ENCODE measurements around the gene NEDD4L. TPM values are rescaled to one million over a fixed set of nuclear protein-coding genes. Genes with fewer than 3 reads are reported as not detected.

The NEDD4L gene
- total and polyA plus RNA-seq, 4 donors: 40.2 to 308 (median 148) TPM

- no peaks in the 10 kb centered on the region for H3K9me3 ChIP-seq (ENCODE audit: control insufficient read depth in 4 of 4, insufficient read depth in 3 of 4, low read length in 3 of 4)
- no peak for ATAC-seq (ENCODE audit: insufficient read depth, low FRiP score)
- peaks cover 0 to 25% (median 13%) of the 10 kb centered on the region in 5 donors for H3K4me1 ChIP-seq (ENCODE audit: control insufficient read depth in 5 of 5, insufficient read depth in 5 of 5, low read length in 5 of 5)
- no peak for DNase-seq
- H3K36me3 ChIP-seq (ENCODE audit: control insufficient read depth in 4 of 4, insufficient read depth in 4 of 4, low read length in 4 of 4): peaks cover 0 to 19% (median 6%) of the 10 kb centered on the region in 4 donors
- TF ChIP-seq, protein P1, sequence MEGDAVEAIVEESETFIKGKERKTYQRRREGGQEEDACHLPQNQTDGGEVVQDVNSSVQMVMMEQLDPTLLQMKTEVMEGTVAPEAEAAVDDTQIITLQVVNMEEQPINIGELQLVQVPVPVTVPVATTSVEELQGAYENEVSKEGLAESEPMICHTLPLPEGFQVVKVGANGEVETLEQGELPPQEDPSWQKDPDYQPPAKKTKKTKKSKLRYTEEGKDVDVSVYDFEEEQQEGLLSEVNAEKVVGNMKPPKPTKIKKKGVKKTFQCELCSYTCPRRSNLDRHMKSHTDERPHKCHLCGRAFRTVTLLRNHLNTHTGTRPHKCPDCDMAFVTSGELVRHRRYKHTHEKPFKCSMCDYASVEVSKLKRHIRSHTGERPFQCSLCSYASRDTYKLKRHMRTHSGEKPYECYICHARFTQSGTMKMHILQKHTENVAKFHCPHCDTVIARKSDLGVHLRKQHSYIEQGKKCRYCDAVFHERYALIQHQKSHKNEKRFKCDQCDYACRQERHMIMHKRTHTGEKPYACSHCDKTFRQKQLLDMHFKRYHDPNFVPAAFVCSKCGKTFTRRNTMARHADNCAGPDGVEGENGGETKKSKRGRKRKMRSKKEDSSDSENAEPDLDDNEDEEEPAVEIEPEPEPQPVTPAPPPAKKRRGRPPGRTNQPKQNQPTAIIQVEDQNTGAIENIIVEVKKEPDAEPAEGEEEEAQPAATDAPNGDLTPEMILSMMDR (IDR thresholded peaks at IDR 0.05; ENCODE audit: control extremely low read depth, extremely low read depth): no peak
- 95% methylated on average over 11 of the region's 11 CpGs for WGBS, 2 donors
- H3K9ac ChIP-seq (ENCODE audit: insufficient read depth in 1 of 2, low read length in 2 of 2): no peak overlapping the region
- no peaks in the 10 kb centered on the region for H3K27me3 ChIP-seq (ENCODE audit: control insufficient read depth in 3 of 3, insufficient read depth in 3 of 3, low read length in 2 of 3)
- H3K27ac ChIP-seq (ENCODE audit: low read depth in 1 of 2, low read length in 1 of 2): no peak overlapping the region
- no peak overlapping the region for H3K4me3 ChIP-seq
Measured at GRCh38 chr18:58335223-58335622, 291.2 kb downstream of the NEDD4L start.

DNA sequence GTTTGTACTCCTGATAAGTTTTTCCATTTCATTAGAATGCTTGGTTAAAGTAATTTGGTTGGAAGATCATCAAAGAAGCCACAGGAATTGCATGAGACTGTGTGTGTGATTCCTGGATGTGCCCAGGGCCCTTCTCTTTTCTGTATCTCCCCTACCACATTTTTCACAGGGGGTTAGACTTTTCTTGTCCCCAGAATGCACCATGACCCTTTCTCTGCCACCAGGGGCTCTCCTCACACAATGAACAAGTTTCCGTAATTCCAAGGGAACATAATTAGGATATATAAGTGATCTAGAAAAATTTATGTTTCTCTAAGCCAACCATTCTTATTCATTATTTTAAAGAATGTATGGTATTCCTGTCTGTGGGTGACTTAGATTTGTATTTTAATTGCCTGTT lies 291.8 kb downstream of the NEDD4L start:
- no peak overlapping the region for H3K4me3 ChIP-seq
- TF ChIP-seq, protein P1 (IDR thresholded peaks at IDR 0.05; ENCODE audit: control extremely low read depth, extremely low read depth): no peak
- peaks cover 0 to 25% (median 13%) of the 10 kb centered on the region in 5 donors for H3K4me1 ChIP-seq (ENCODE audit: control insufficient read depth in 5 of 5, insufficient read depth in 5 of 5, low read length in 5 of 5)
- no peak overlapping the region for H3K27ac ChIP-seq (ENCODE audit: low read depth in 1 of 2, low read length in 1 of 2)
- H3K27me3 ChIP-seq (ENCODE audit: control insufficient read depth in 3 of 3, insufficient read depth in 3 of 3, low read length in 2 of 3): no peaks in the 10 kb centered on the region
- no peaks in the 10 kb centered on the region for H3K9me3 ChIP-seq (ENCODE audit: control insufficient read depth in 4 of 4, insufficient read depth in 3 of 4, low read length in 3 of 4)
- ATAC-seq (ENCODE audit: insufficient read depth, low FRiP score) (no peak), DNase-seq (no peak)
- peaks cover 0 to 13% (median 6%) of the 10 kb centered on the region in 4 donors for H3K36me3 ChIP-seq (ENCODE audit: control insufficient read depth in 4 of 4, insufficient read depth in 4 of 4, low read length in 4 of 4)
- 96 to 97% methylated on average over 1 of the region's 1 CpG for WGBS, 2 donors
- H3K9ac ChIP-seq (ENCODE audit: insufficient read depth in 1 of 2, low read length in 2 of 2): no peak overlapping the region

- H3K4me1 ChIP-seq (ENCODE audit: control insufficient read depth in 5 of 5, insufficient read depth in 5 of 5, low read length in 5 of 5): peaks cover 0 to 25% (median 13%) of the 10 kb centered on the region in 5 donors
- no peaks in the 10 kb centered on the region for H3K9me3 ChIP-seq (ENCODE audit: control insufficient read depth in 4 of 4, insufficient read depth in 3 of 4, low read length in 3 of 4)
- DNase-seq (no peak), ATAC-seq (ENCODE audit: insufficient read depth, low FRiP score) (no peak)
- H3K4me3 ChIP-seq: no peak overlapping the region
- H3K27ac ChIP-seq (ENCODE audit: low read depth in 1 of 2, low read length in 1 of 2): peak overlapping the region in 1 of 2 donors; percentile 79
- peaks cover 0 to 7% (median 3%) of the 10 kb centered on the region in 4 donors for H3K36me3 ChIP-seq (ENCODE audit: control insufficient read depth in 4 of 4, insufficient read depth in 4 of 4, low read length in 4 of 4)
- no peaks in the 10 kb centered on the region for H3K27me3 ChIP-seq (ENCODE audit: control insufficient read depth in 3 of 3, insufficient read depth in 3 of 3, low read length in 2 of 3)
- TF ChIP-seq, protein P1 (IDR thresholded peaks at IDR 0.05; ENCODE audit: control extremely low read depth, extremely low read depth): no peak
- no peak overlapping the region for H3K9ac ChIP-seq (ENCODE audit: insufficient read depth in 1 of 2, low read length in 2 of 2)
- 86 to 91% methylated on average over 3 of the region's 3 CpGs for WGBS, 2 donors
Measured at GRCh38 chr18:58336605-58337004, 292.6 kb downstream of the NEDD4L start.

DNA sequence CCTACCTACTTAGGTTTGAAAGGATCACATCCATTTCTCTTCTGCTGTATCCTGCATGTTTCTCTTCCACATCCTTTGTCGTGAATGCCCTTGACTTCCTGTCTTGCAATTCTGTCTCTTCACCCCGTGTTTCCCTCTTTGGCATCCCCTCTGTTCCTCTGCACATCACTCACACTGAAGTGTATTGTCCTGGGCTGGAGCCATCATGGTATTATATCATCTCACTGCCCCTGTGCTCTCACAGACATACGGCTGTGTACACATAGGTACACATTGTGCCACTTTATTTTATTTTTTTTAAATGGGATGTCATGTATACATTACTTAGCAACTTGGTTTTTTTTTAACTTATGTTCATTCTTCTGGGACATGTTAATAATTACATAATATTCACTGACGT lies 293.3 kb downstream of the NEDD4L start:
- no peak overlapping the region for H3K9ac ChIP-seq (ENCODE audit: insufficient read depth in 1 of 2, low read length in 2 of 2)
- ATAC-seq (ENCODE audit: insufficient read depth, low FRiP score) (no peak), DNase-seq (no peak)
- H3K27ac ChIP-seq (ENCODE audit: low read depth in 1 of 2, low read length in 1 of 2): peak overlapping the region in 1 of 2 donors; percentile 79
- TF ChIP-seq, protein P1 (IDR thresholded peaks at IDR 0.05; ENCODE audit: control extremely low read depth, extremely low read depth): no peak
- no peaks in the 10 kb centered on the region for H3K9me3 ChIP-seq (ENCODE audit: control insufficient read depth in 4 of 4, insufficient read depth in 3 of 4, low read length in 3 of 4)
- no peak overlapping the region for H3K4me3 ChIP-seq
- H3K4me1 ChIP-seq (ENCODE audit: control insufficient read depth in 5 of 5, insufficient read depth in 5 of 5, low read length in 5 of 5): peaks cover 0 to 29% (median 18%) of the 10 kb centered on the region in 5 donors
- peaks cover 0 to 7% (median 3%) of the 10 kb centered on the region in 4 donors for H3K36me3 ChIP-seq (ENCODE audit: control insufficient read depth in 4 of 4, insufficient read depth in 4 of 4, low read length in 4 of 4)
- WGBS, 2 donors: 41 to 53% methylated on average over 4 of the region's 4 CpGs
- no peaks in the 10 kb centered on the region for H3K27me3 ChIP-seq (ENCODE audit: control insufficient read depth in 3 of 3, insufficient read depth in 3 of 3, low read length in 2 of 3)

Measured in lung (tissue), 12 donors.